Liver (tissue), 9 donors: ENCODE measurements around the gene CFAP65. TPM values are rescaled to one million over a fixed set of nuclear protein-coding genes. Genes with fewer than 3 reads are reported as not detected.

Experiments
- DNase-seq: peaks from one replicate; pipeline ENCODE4 v3.0.0-alpha.2; 2017; ENCODE audit warnings: low spot score
- H3K27ac ChIP-seq, 2 donors: one replicate each; pipeline ENCODE4 v1.7.0; 2013; ENCODE audit warnings: inconsistent platforms in 2 of 2, low read length in 2 of 2, control low read depth in 1 of 2, low read depth in 1 of 2, mild to moderate bottlenecking in 1 of 2
- H3K27me3 ChIP-seq, 4 donors: one replicate each; pipeline versions ENCODE4 v1.6.1 to v1.7.0; 2013; ENCODE audit warnings: low read length in 3 of 4, inconsistent platforms in 1 of 4, mild to moderate bottlenecking in 1 of 4, moderate library complexity in 1 of 4; ENCODE audit not compliant: control insufficient read depth in 4 of 4, insufficient read depth in 4 of 4
- H3K36me3 ChIP-seq, 4 donors: one replicate each; pipeline versions ENCODE4 v1.6.1 to v1.7.0; 2013; ENCODE audit warnings: low read length in 3 of 4, mild to moderate bottlenecking in 3 of 4, low read depth in 1 of 4, moderate library complexity in 1 of 4; ENCODE audit not compliant: control insufficient read depth in 4 of 4, insufficient read depth in 3 of 4
- H3K4me1 ChIP-seq, 4 donors: one replicate each; pipeline versions ENCODE4 v1.6.1 to v1.7.0; 2013; ENCODE audit warnings: low read length in 3 of 4, mild to moderate bottlenecking in 3 of 4, moderate library complexity in 1 of 4; ENCODE audit not compliant: control insufficient read depth in 4 of 4, insufficient read depth in 4 of 4
- H3K4me3 ChIP-seq, 3 donors: one replicate each; pipeline versions ENCODE4 v1.6.1 to v1.7.0; 2013; ENCODE audit warnings: low read length in 3 of 3, control low read depth in 1 of 3, low read depth in 1 of 3, mild to moderate bottlenecking in 1 of 3
- H3K9ac ChIP-seq, 2 donors: one replicate each; pipeline ENCODE4 v1.7.0; 2013; ENCODE audit warnings: low read length in 2 of 2, mild to moderate bottlenecking in 2 of 2, moderate library complexity in 2 of 2, control low read depth in 1 of 2, low read depth in 1 of 2
- H3K9me3 ChIP-seq, 4 donors: one replicate each; pipeline versions ENCODE4 v1.6.1 to v1.7.0; 2013; ENCODE audit warnings: low read length in 3 of 4; ENCODE audit not compliant: control insufficient read depth in 4 of 4
- ATF3 ChIP-seq: IDR thresholded peaks from 2 replicates; pipeline ENCODE4 v1.6.1; 2016; ENCODE audit warnings: antibody characterized with exemption
- CTCF ChIP-seq: fragments of 150-350 bp; IDR thresholded peaks from 2 replicates; pipeline ENCODE4 v1.5.1; 2017; ENCODE audit warnings: improper control_type of control experiment, low read depth, low read length; ENCODE audit not compliant: missing input control
- FOXA1 ChIP-seq: IDR thresholded peaks from 2 replicates; pipeline ENCODE4 v1.6.1; 2016; ENCODE audit warnings: antibody characterized with exemption
- FOXA2 ChIP-seq: IDR thresholded peaks from 2 replicates; pipeline ENCODE4 v1.6.1; 2016; ENCODE audit warnings: antibody characterized with exemption
- GABPA ChIP-seq, 2 donors: IDR thresholded peaks in 1 of 2; conservative IDR thresholded peaks in 1 of 2; 2 replicates each; pipeline ENCODE4 v1.6.1; 2016; ENCODE audit warnings: antibody characterized with exemption in 2 of 2, mild to moderate bottlenecking in 1 of 2, moderate library complexity in 1 of 2
- HNF4A ChIP-seq, 2 donors: conservative IDR thresholded peaks; 2 replicates each; pipeline ENCODE4 v1.6.1; 2016; ENCODE audit warnings: antibody characterized with exemption in 2 of 2, mild to moderate bottlenecking in 2 of 2
- HNF4G ChIP-seq: IDR thresholded peaks from 2 replicates; pipeline ENCODE4 v1.6.1; 2016; ENCODE audit warnings: antibody characterized with exemption
- JUND ChIP-seq, 2 donors: IDR thresholded peaks; 2 replicates each; pipeline ENCODE4 v1.6.1; 2016; ENCODE audit warnings: antibody characterized with exemption in 2 of 2
- RAD21 ChIP-seq, 2 donors: IDR thresholded peaks; 2 replicates each; pipeline ENCODE4 v1.6.1; 2016; ENCODE audit warnings: antibody characterized with exemption in 2 of 2, mild to moderate bottlenecking in 2 of 2
- REST ChIP-seq: IDR thresholded peaks from 2 replicates; pipeline ENCODE4 v1.6.1; 2016; ENCODE audit warnings: antibody characterized with exemption, mild to moderate bottlenecking
- RXRA ChIP-seq, 2 donors: IDR thresholded peaks; 2 replicates each; pipeline ENCODE4 v1.6.1; 2017 to 2018; ENCODE audit warnings: antibody characterized with exemption in 2 of 2, mild to moderate bottlenecking in 1 of 2
- SP1 ChIP-seq: IDR thresholded peaks from 2 replicates; pipeline ENCODE4 v1.6.1; 2018; ENCODE audit warnings: antibody characterized with exemption, mild to moderate bottlenecking
- YY1 ChIP-seq: IDR thresholded peaks from 2 replicates; pipeline ENCODE4 v1.6.1; 2016; ENCODE audit warnings: antibody characterized with exemption, mild to moderate bottlenecking
- ZBTB33 ChIP-seq: IDR thresholded peaks from 2 replicates; pipeline ENCODE4 v1.6.1; 2016; ENCODE audit warnings: antibody characterized with exemption
- WGBS: extraction: QIAGEN DNeasy Blood & Tissue Kit; methylation state at CpG from one replicate; pipeline ENCODE4 v1.1.7; 2013; 5-methylcytosine and 5-hydroxymethylcytosine counted together
- polyA plus RNA-seq, 2 donors: library from polyadenylated mRNA; stranded (reverse) in 1 of 2; unstranded in 1 of 2; fragments of 200-250 nt in 1 of 2; fragments of >200 nt in 1 of 2; fragmentation: Nextera tagmentation in 1 of 2; extraction: Ambion mirVana in 1 of 2; gene quantifications; one replicate each; pipeline versions ENCODE4 v1.2.1 to v1.2.3, GENCODE V29; 2013 to 2015
- total RNA-seq, 2 donors: library from RNA; depleted of rRNA; stranded (reverse); fragments of >200 nt; gene quantifications; one replicate each; pipeline ENCODE4 v1.2.3, GENCODE V29; 2014
- donor health status: healthy.
- donor health status: healthy.
- donor health status: healthy.
- donor health status: healthy.
- donor health status: healthy.

Gene CFAP65
- total and polyA plus RNA-seq, 4 donors = not detected

GRCh38 chr2:218995561-218995960, 45.8 kb downstream of the CFAP65 start (continued):
- no peak for TF ChIP-seq ZBTB33

- 3% methylated on average over 88 of the region's 88 CpGs for WGBS
- H3K27me3 ChIP-seq = peaks cover 10 to 23% (median 15%) of the 10 kb centered on the region in 4 donors
- no peak for DNase-seq
- no peak within 1 kb of the TSS for H3K27ac ChIP-seq
- H3K9ac ChIP-seq = no peak within 1 kb of the TSS
- no peaks in the 10 kb centered on the region for H3K9me3 ChIP-seq
- TF ChIP-seq CTCF (no peak), YY1 (no peak), GABPA (IDR thresholded peaks at IDR 0.05 in 1 of 2, conservative IDR thresholded peaks at IDR 0.05 in 1 of 2) (no peak), ZBTB33 (no peak), RXRA (IDR thresholded peaks at IDR 0.05) (no peak), FOXA1 (no peak), JUND (IDR thresholded peaks at IDR 0.05) (no peak), REST (no peak), HNF4A (conservative IDR thresholded peaks at IDR 0.05) (no peak), RAD21 (IDR thresholded peaks at IDR 0.05) (no peak), FOXA2 (no peak), HNF4G (no peak), SP1 (no peak), ATF3 (no peak)
- no peaks in the 10 kb centered on the region for H3K36me3 ChIP-seq
- peaks cover 11 to 31% (median 19%) of the 10 kb centered on the region in 4 donors for H3K4me1 ChIP-seq
- peak within 1 kb of the TSS in 1 of 3 donors; percentile 43 for H3K4me3 ChIP-seq
Observed at GRCh38 chr2:218993345-218994315, 47.7 kb downstream of the CFAP65 start, which contains the start of gene CRYBA2. TSS of gene CRYBA2 (minus strand) at chr2:218993422. CDS start at chr2:218993176, 246 bp downstream.
